Memory B cell (primary cell): ENCODE data around the gene ADISSP.

Experiments
- ATAC-seq: fragments of 150-1000 bp; cut with Tn5 transposase; 2 replicates; pipeline ENCODE4 v1.10.0; 2021; ENCODE audit warnings: low read depth, mild to moderate bottlenecking, moderate library complexity
- DNase-seq, 2 donors: peaks; one replicate each; pipeline ENCODE4 v3.0.0; 2022; ENCODE audit warnings: low spot score in 2 of 2
- H3K27ac Mint-ChIP-seq: one replicate; pipeline ENCODE4 v1.8.0; 2022; ENCODE audit warnings: mild to moderate bottlenecking, moderate library complexity, mixed read lengths
- H3K27me3 Mint-ChIP-seq: one replicate; pipeline ENCODE4 v1.8.0; 2022; ENCODE audit warnings: mixed read lengths
- H3K36me3 Mint-ChIP-seq: one replicate; pipeline ENCODE4 v1.8.0; 2022; ENCODE audit warnings: mild to moderate bottlenecking, mixed read lengths
- H3K4me1 Mint-ChIP-seq: one replicate; pipeline ENCODE4 v1.8.0; 2022; ENCODE audit warnings: mixed read lengths
- H3K4me3 Mint-ChIP-seq: one replicate; pipeline ENCODE4 v1.8.0; 2022; ENCODE audit warnings: mild to moderate bottlenecking, moderate library complexity, mixed read lengths
- H3K9me3 Mint-ChIP-seq: one replicate; pipeline ENCODE4 v1.8.0; 2022; ENCODE audit warnings: mixed read lengths

Gene ADISSP

GRCh38 chr20:3727401-3728021, 40.0 kb downstream of the ADISSP start:
- DNase-seq (no peak), ATAC-seq (no peak)
- H3K36me3 Mint-ChIP-seq: no peaks in the 10 kb centered on the region
- peaks cover 2% of the 10 kb centered on the region for H3K9me3 Mint-ChIP-seq
- peaks cover 33% of the 10 kb centered on the region for H3K27me3 Mint-ChIP-seq
- peaks cover 5% of the 10 kb centered on the region for H3K4me1 Mint-ChIP-seq
- no peak overlapping the region for H3K4me3 Mint-ChIP-seq
- no peak overlapping the region for H3K27ac Mint-ChIP-seq

GRCh38 chr20:3724356-3724755, 43.2 kb downstream of the ADISSP start:
- H3K27ac Mint-ChIP-seq: no peak overlapping the region
- DNase-seq (no peak), ATAC-seq (no peak)
- no peak overlapping the region for H3K4me3 Mint-ChIP-seq
- peaks cover 2% of the 10 kb centered on the region for H3K4me1 Mint-ChIP-seq
- H3K9me3 Mint-ChIP-seq: peaks cover 2% of the 10 kb centered on the region
- H3K27me3 Mint-ChIP-seq: peaks cover 30% of the 10 kb centered on the region
- H3K36me3 Mint-ChIP-seq: no peaks in the 10 kb centered on the region

DNA sequence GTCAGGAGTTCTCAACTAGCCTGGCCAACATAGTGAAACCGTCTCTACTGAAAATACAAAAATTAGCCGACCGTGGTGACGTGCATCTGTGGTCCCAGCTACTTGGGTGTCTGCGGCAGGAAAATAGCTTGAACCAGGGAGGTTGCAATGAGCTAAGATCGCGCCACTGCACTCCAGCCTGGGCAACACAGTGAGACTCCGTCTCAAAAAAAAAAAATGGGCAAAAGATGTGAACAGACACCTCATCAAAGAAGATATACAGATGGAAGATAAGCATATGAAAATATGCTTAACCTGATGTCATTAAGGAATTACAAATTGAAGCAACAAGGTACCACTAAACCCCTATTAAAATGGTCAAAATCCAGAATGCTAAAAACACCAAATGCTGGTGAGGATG, 44.3 kb downstream of the ADISSP start:
- H3K27me3 Mint-ChIP-seq: peaks cover 29% of the 10 kb centered on the region

DNA sequence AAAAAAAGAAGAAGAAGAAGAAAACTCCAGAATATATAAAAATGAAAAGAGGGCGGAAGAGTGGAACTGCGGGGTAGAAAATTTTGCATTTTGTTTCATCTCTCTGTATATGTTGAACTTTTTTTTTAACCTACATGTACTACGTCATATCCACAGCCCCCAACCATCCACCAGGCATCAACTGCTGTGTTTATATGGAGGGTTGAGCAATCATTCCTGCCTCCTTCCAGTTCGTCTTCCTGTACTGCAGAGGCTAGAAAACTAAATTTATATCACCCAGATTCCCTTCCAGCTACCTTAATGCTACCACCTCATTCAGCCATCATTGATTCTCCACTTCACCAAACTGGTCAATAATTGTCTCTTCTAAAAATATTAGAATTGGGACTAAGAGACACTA, 45.6 kb downstream of the ADISSP start:
- Mint-ChIP-seq H3K27ac (no peak overlapping the region), H3K4me1 (peaks cover 2% of the 10 kb centered on the region), H3K36me3 (no peaks in the 10 kb centered on the region), H3K4me3 (no peak overlapping the region), H3K27me3 (peaks cover 28% of the 10 kb centered on the region), H3K9me3 (peaks cover 2% of the 10 kb centered on the region)
- ATAC-seq (no peak), DNase-seq (no peak)

More for the DNA sequence above, 44.3 kb downstream of the ADISSP start:
- peaks cover 2% of the 10 kb centered on the region for H3K4me1 Mint-ChIP-seq
- ATAC-seq (no peak), DNase-seq (no peak)
- no peaks in the 10 kb centered on the region for H3K36me3 Mint-ChIP-seq
- peaks cover 2% of the 10 kb centered on the region for H3K9me3 Mint-ChIP-seq
- H3K27ac Mint-ChIP-seq: no peak overlapping the region
- no peak overlapping the region for H3K4me3 Mint-ChIP-seq

DNA sequence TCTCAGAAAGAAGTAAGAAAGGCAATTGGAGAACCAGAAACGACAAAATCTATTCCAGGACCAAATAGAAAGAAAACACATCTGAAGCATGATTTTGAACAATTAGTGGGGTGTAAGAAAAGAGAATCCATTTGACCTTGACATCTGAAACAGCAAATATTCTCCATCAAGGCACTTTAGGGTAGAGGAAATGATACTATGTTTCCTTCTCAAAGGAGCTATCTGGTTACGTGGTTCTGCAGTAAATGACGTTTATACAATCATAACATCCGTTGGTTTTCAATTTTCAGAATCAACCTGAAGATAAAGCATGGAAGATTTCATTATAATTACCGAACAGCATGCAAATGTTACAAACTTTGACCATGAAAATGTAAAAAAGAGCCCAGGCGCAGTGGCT, 46.9 kb downstream of the ADISSP start:
- no peak for DNase-seq
- Mint-ChIP-seq H3K36me3 (no peaks in the 10 kb centered on the region), H3K9me3 (peaks cover 2% of the 10 kb centered on the region), H3K4me1 (peaks cover 2% of the 10 kb centered on the region), H3K27ac (no peak overlapping the region), H3K4me3 (no peak overlapping the region), H3K27me3 (peaks cover 28% of the 10 kb centered on the region)
- peak; percentile 63 for ATAC-seq

- no peak overlapping the region for H3K27ac Mint-ChIP-seq
- no peaks in the 10 kb centered on the region for H3K36me3 Mint-ChIP-seq
These were observed 47.5 kb downstream of the ADISSP start for GRCh38 chr20:3720068-3720467.

DNA sequence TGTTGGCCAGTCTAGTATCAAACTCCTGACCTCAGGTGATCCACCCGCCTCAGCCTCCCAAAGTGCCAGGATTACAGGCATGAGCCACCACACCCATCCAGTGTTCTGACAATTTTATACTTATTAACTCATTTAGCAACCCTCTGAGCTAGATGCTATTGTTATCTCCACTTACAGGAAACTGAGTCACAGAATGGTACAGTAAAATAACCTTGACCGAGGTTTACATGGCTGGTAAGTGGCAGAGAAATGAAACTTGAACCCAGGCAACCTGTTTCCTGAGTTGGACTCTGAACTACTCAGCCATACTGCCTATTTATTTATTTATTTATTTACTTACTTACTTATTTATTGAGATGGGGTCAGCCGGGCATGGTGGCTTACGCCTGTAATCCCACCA, 48.5 kb downstream of the ADISSP start:
- no peak for DNase-seq
- Mint-ChIP-seq H3K27ac (no peak overlapping the region), H3K4me3 (no peak overlapping the region), H3K36me3 (no peaks in the 10 kb centered on the region), H3K27me3 (peaks cover 28% of the 10 kb centered on the region), H3K4me1 (peaks cover 4% of the 10 kb centered on the region), H3K9me3 (no peaks in the 10 kb centered on the region)
- ATAC-seq: no peak

More at GRCh38 chr20:3720068-3720467, 47.5 kb downstream of the ADISSP start:
- H3K4me1 Mint-ChIP-seq: peaks cover 2% of the 10 kb centered on the region
- ATAC-seq (no peak), DNase-seq (no peak)
- peaks cover 2% of the 10 kb centered on the region for H3K9me3 Mint-ChIP-seq
- peaks cover 29% of the 10 kb centered on the region for H3K27me3 Mint-ChIP-seq
- H3K4me3 Mint-ChIP-seq: no peak overlapping the region

DNA sequence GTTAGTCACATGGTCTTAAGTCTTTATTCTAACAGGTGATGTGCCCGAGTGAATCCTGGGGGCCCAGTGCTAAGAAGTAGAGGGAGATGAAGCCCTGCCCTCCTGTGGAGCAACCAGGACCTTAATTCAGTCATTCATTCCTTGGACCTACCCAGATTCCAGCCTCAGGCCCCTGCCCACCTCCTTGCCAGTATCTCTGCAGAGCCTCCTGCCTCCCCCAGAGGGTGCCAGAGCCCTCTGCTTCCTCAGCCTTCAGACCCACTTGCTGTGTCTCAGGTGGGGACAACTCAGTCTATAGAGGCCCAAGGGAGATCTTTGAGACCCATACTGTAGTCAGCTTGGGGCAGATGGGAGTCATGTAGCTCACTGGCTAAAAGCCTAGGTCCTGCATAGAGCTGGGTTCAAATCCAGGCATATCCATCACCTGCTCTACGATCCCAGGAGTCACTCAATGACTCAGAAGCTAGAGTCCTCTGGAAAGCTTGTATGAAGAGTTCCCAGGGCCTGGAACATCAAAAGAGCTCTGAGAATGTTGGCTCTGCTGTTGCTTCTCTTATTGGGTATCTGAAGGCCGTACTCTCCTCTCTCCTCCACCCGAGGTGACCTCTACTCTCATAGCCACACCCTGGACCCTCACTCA, 51.2 kb downstream of the ADISSP start:
- no peak for DNase-seq
- Mint-ChIP-seq H3K27ac (no peak overlapping the region), H3K27me3 (peaks cover 29% of the 10 kb centered on the region)

DNA sequence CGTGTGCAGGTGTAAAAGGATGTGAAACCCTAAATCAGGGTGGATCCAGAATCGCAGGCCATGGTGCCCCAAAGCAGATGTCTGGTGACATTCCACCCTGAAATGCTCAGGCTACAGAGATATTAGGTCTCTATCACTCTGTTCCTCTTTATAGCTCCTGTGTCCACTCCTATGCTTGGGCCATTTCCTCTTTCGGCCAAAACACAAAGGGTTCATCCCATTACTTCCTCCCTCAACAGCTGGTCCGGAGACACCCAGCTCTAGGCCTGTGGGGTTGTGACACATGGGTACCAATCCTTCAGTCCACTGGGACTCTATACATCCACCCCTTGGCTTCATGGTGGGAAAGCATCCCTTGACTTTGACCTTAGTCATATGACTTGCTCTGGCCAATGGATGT, 53.5 kb downstream of the ADISSP start:
- peaks cover 22% of the 10 kb centered on the region for H3K27me3 Mint-ChIP-seq
- no peak for ATAC-seq
- DNase-seq: no peak
- H3K4me3 Mint-ChIP-seq: no peak overlapping the region
- no peaks in the 10 kb centered on the region for H3K36me3 Mint-ChIP-seq
- no peak overlapping the region for H3K27ac Mint-ChIP-seq
- peaks cover 7% of the 10 kb centered on the region for H3K4me1 Mint-ChIP-seq
- H3K9me3 Mint-ChIP-seq: no peaks in the 10 kb centered on the region

More for the DNA sequence above, 51.2 kb downstream of the ADISSP start:
- H3K9me3 Mint-ChIP-seq: no peaks in the 10 kb centered on the region
- ATAC-seq: peak; percentile 37
- H3K4me3 Mint-ChIP-seq: no peak overlapping the region
- H3K36me3 Mint-ChIP-seq: no peaks in the 10 kb centered on the region
- peaks cover 4% of the 10 kb centered on the region for H3K4me1 Mint-ChIP-seq

GRCh38 chr20:3712279-3712873, 55.2 kb downstream of the ADISSP start, which contains the start of gene SIGLEC1:
Gene SIGLEC1 (minus strand): TSS chr20:3712600. CDS start chr20:3707128, 5,472 bp downstream.
- Mint-ChIP-seq H3K4me1 (peaks cover 7% of the 10 kb centered on the region), H3K27ac (no peak within 1 kb of the TSS), H3K27me3 (peaks cover 17% of the 10 kb centered on the region), H3K9me3 (no peaks in the 10 kb centered on the region), H3K4me3 (no peak within 1 kb of the TSS), H3K36me3 (no peaks in the 10 kb centered on the region)
- ATAC-seq: no peak
- no peak for DNase-seq

GRCh38 chr20:3711484-3711941, 56.0 kb downstream of the ADISSP start:
- Mint-ChIP-seq H3K27ac (no peak overlapping the region), H3K27me3 (peaks cover 15% of the 10 kb centered on the region), H3K4me1 (peaks cover 7% of the 10 kb centered on the region), H3K9me3 (no peaks in the 10 kb centered on the region), H3K36me3 (no peaks in the 10 kb centered on the region), H3K4me3 (no peak overlapping the region)
- DNase-seq (no peak), ATAC-seq (no peak)

DNA sequence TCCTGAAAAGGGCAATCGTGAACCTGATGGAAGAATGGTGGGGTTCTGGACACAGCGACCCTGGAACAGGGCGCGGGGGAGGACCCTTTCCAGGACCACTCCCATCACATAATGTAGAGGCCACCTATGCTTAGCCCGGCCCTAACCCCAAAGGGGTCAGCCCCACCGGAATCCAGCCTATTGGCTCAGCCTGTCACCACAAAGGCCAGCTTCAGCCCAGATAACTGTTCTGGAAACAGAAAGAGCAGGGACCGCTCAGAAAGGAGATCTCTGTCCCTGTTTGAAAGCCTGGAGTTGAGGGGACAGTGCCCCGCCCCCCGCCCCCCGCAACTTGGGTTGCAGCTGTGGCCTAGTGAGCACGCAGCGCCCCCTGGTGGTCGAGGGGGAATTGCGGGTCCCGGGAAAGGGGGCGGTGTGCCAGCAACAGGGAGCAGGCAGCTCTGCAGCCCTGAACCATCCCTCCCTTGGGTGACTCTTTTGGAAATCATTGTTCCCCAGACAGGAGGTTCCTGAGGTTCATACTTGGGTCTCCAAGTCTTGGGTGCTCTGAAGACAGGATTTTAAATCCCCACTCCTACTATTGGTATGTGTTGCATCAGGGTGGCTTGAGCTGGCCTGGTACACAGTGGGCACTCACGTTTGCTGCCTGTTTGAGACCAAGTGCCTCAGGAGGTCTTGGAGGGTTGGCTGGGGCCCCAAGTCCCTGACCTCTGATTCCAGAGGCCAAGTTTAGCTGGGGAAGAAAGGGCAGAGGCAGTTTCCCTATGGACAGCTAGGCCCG, 56.7 kb downstream of the ADISSP start:
- Mint-ChIP-seq H3K27me3 (peaks cover 15% of the 10 kb centered on the region), H3K36me3 (no peaks in the 10 kb centered on the region), H3K9me3 (no peaks in the 10 kb centered on the region), H3K27ac (no peak overlapping the region), H3K4me1 (peaks cover 7% of the 10 kb centered on the region), H3K4me3 (no peak overlapping the region)
- peak; percentile 69 to 79 for DNase-seq
- ATAC-seq: peak; percentile 56

GRCh38 chr20:3710011-3710466, 57.5 kb downstream of the ADISSP start:
- Mint-ChIP-seq H3K9me3 (no peaks in the 10 kb centered on the region), H3K36me3 (no peaks in the 10 kb centered on the region), H3K4me3 (no peak overlapping the region), H3K27me3 (peaks cover 14% of the 10 kb centered on the region), H3K27ac (no peak overlapping the region), H3K4me1 (peaks cover 7% of the 10 kb centered on the region)
- ATAC-seq (no peak), DNase-seq (no peak)

GRCh38 chr20:3707508-3707899, 60.0 kb downstream of the ADISSP start:
- no peak for DNase-seq
- ATAC-seq: no peak
- Mint-ChIP-seq H3K27me3 (peaks cover 14% of the 10 kb centered on the region), H3K36me3 (no peaks in the 10 kb centered on the region), H3K4me3 (no peak overlapping the region), H3K4me1 (peaks cover 4% of the 10 kb centered on the region), H3K27ac (no peak overlapping the region), H3K9me3 (no peaks in the 10 kb centered on the region)
